ENCODE results near the gene HOXA7. TPM values are rescaled to one million over a fixed set of nuclear protein-coding genes. Genes with fewer than 3 reads are reported as not detected.

Gene HOXA7
- total and polyA plus RNA-seq, 12 donors = 0.04 TPM; not detected in 11

DNA sequence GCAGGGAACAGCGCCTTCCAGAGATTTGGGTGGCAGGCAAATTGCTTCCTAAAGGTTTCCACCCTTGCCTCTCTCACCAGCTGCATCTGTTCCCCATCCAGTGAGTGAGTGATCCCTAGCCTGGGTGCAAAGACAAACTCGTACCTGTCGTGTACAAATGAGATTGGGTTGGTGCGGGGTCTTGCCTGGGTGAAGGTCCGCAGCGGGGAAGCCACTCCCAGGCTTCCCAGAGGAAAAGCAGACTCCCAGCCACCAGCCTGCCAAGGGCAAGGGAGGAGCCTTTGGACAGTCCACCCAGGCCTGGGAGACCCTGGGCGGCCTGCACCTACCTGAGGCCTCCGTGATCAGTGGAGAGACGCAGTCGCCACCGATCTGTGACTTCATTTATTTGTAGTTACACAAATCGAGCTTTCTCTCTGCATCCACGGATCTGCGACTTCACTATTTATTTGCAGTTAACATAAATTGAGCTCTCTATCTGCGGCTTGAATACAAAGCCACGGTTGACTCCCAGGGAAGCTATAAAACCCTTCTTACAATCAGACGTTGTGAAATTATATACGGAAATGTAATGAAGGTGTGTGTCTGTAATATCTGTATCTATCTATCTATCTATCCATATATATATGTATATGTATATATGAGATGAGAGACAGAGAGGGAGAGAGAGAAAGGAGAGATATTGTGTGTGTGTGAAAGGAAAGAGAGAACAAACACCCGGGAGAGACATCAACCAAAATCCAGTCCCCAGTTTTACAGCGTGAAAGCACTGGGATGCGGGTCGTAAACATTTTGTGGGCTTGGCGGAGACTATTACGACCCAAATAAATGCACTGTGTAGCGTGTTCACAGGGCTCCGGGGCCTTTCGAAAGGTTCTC, 3.0 kb upstream of the HOXA7 start:
- H3K27ac ChIP-seq = no peak overlapping the region
- intact Hi-C loops (cut with DNase I) = loop anchor here (2.0 to 10.0 kb wide), 15 partner anchors 305 to 1305 kb away; no protein-coding TSS in a partner anchor
- peaks cover 8 to 77% (median 28%) of the 10 kb centered on the region in 9 donors for H3K4me1 ChIP-seq
- TF ChIP-seq, protein P1, sequence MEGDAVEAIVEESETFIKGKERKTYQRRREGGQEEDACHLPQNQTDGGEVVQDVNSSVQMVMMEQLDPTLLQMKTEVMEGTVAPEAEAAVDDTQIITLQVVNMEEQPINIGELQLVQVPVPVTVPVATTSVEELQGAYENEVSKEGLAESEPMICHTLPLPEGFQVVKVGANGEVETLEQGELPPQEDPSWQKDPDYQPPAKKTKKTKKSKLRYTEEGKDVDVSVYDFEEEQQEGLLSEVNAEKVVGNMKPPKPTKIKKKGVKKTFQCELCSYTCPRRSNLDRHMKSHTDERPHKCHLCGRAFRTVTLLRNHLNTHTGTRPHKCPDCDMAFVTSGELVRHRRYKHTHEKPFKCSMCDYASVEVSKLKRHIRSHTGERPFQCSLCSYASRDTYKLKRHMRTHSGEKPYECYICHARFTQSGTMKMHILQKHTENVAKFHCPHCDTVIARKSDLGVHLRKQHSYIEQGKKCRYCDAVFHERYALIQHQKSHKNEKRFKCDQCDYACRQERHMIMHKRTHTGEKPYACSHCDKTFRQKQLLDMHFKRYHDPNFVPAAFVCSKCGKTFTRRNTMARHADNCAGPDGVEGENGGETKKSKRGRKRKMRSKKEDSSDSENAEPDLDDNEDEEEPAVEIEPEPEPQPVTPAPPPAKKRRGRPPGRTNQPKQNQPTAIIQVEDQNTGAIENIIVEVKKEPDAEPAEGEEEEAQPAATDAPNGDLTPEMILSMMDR (IDR thresholded peaks at IDR 0.05) = no peak
- 41 to 49% methylated on average over 27 of the region's 27 CpGs for WGBS, 2 donors
- DNase-seq (no peak), ATAC-seq (no peak)
- H3K4me3 ChIP-seq = peak overlapping the region in 1 of 10 donors; percentile 68
- no peaks in the 10 kb centered on the region for H3K9me3 ChIP-seq
- peaks cover 73 to 100% (median 100%) of the 10 kb centered on the region in 7 donors for H3K27me3 ChIP-seq
- peaks cover 0 to 8% (median 0%) of the 10 kb centered on the region in 9 donors for H3K36me3 ChIP-seq

DNA sequence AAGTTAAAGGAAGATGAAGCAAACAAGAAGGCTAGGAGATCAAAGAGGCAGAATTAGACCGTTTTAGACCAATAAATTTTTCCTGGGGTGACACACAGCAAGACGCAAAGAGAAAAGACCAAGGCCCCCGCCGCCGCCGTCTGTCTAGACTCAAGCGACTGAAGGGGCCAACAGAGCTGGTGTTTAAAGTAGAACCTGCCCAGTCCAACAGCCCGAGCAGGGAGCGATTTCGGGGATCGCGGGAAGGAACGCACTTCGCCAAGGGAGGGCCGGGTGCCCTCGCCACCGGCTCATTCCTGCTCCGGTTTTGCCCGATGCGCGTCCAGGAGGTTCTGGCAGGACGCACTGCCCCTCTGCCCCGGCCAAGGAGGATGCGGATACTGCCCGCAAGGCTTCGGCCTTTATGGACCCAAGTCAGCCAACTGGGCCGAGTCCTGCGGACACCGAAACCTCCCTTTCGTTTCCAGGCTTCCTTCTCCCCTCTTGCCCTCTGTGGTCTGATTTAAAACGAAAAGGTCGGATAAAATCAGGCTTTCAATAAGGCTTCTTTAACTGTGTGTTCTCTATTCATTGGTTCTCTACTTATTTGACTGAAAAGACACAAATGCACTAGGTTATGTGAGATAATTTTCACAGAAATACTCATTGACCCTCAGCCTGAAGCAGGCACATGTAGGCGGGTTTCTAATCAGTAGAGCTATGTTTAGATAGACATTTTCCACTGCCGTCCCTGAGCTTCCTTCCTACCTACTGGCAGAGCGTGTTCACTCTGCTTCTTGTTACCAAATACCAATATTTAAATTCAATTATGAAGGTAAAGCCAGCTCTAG, 2.2 kb upstream of the HOXA7 start:
- no peak for ATAC-seq
- peaks cover 72 to 100% (median 100%) of the 10 kb centered on the region in 7 donors for H3K27me3 ChIP-seq
- H3K4me3 ChIP-seq = no peak overlapping the region
- H3K27ac ChIP-seq = no peak overlapping the region
- 12 to 16% methylated on average over 35 of the region's 35 CpGs for WGBS, 2 donors
- intact Hi-C loops (cut with DNase I) = loop anchor here in 6 of 10 donors (2.0 to 10.0 kb wide), 6 partner anchors 304 to 1304 kb away; no protein-coding TSS in a partner anchor
- peaks cover 5 to 71% (median 28%) of the 10 kb centered on the region in 9 donors for H3K4me1 ChIP-seq
- TF ChIP-seq, protein P1 (IDR thresholded peaks at IDR 0.05) = no peak
- H3K36me3 ChIP-seq = peaks cover 0 to 8% (median 0%) of the 10 kb centered on the region in 9 donors
- H3K9me3 ChIP-seq = no peaks in the 10 kb centered on the region
- DNase-seq = no peak

DNA sequence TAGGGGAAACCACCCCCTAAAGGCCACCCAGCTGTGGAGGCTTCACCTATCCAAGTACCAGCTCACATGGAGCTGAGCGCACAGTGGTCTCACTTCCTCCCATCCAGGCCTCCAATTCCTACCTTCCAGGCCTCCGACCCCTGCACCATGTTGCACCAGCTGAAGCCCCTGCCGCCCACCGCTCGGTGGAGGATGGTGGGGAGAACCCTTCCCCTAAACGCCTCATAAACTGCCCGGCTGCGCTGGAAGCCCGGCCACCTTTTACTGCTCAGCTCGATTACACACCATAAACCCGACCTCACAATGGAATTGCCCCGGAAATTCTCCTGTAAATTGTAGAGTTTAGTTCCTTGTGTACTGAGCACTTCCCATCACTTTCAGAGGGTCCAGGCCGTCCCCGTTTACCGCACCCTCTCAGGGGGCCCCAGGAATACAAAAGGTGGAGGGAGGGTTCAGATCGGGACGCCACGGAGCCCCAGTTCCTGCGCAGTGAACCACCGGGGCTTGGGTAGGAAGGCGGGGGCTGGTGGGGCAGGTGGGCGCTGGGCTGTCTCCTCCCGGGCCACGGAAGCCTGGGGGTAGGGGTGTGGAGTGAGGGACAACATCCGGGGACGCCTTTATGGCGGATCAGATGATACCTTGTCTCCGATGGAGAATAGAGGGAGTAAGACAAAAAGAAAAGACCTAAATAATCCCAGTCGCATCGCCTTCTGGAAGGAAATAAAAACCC, 1.4 kb upstream of the HOXA7 start:
- Histone ChIP-seq H3K9me3 (no peaks in the 10 kb centered on the region), H3K4me1 (peaks cover 5 to 70% (median 28%) of the 10 kb centered on the region in 9 donors), H3K27ac (no peak overlapping the region), H3K36me3 (peaks cover 0 to 8% (median 0%) of the 10 kb centered on the region in 9 donors), H3K4me3 (no peak overlapping the region), H3K27me3 (peaks cover 73 to 100% (median 100%) of the 10 kb centered on the region in 7 donors)
- intact Hi-C loops (cut with DNase I) = loop anchor here in 6 of 10 donors (2.0 to 10.0 kb wide), 6 partner anchors 303 to 1303 kb away; no protein-coding TSS in a partner anchor
- TF ChIP-seq, protein P1 (IDR thresholded peaks at IDR 0.05) = no peak
- DNase-seq (no peak), ATAC-seq (no peak)
- 5 to 8% methylated on average over 30 of the region's 30 CpGs for WGBS, 2 donors

Measured in heart right ventricle (tissue), 16 donors.